NCI-H1436 (cell line): ENCODE data around the gene PNMA1.

ENCODE experiments used
- DNase-seq: peaks from one replicate; lab custom pipeline; 2025; lab: John Stamatoyannopoulos, UW

Gene PNMA1

DNA sequence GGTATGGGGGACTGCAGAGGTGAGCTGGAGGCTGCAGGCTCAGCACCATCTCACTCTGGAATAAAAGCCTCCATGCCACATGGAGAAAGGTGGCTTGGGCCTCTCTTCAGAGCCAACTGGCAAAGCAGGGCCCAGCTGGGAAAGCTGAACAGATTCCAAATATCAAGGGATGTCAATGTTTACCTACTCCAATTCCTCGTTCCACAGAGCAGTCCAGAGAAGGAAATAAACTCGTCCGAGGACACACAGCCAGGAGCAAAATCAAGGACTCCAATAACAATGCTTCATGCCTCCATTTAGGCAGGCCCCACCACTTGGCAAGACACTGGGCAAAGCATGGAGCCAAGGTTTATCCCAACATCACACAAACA, 36.3 kb upstream of the PNMA1 start:
- no peak for DNase-seq

DNA sequence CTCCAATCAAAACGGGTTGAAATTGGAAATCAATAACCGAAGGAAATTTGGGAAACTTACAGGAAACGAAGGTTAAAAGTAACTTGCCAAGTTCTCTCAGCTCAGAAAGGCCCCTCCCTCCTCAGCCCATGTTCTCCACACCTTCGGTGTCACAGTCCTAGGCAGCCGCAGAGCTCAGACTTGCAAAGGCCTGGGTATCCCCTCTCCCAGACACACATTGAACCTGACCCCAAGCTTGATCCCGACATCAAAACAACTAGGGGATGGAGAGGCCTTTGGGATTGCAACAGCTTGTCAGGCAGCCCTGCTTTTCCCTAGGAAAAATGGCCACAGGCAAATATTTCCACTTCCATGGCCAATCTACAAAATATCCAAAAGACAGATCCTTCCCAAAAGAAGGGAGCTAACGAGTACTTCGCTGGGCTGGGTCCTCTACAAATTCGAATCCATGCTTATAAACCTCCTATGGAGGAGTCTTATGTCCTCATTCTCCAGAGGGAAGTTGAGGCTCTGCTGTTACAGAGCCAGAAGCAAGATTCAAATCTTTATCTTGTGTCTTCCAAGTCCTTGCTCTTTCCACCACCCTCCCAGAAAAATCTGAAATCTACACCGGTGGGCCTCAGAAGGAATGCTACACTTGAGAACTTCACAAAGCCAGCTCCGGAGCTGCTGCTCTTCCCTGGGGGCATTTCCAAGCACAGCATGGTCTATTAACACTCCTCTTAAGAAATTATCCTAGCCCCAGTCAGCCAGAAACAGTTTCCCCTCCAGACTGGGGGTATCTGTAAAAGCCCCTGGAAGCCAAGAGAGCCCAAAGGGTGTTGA, 35.7 kb upstream of the PNMA1 start:
- DNase-seq: no peak

DNA sequence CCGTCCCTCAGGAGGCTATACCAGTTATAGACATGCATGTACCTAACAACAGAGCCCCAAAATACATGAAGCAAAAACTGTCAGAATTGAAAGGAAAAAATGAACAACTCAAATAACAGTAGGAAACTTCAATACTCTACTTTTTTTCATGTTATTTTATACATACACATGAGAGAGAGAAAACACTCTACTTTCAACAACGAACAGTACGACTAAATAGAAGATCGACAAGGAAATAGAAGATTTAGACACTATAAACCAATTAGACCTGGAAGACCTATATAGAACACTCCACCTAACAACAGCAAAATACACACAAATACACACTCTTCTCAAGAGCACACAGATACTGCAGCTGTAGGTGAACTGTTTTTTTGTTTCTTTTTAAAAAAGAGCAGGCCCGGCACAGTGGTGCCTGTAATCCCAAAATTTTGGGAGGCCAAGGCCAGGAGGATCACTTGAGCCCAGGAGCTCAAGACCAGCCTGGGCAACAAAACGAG, 34.7 kb upstream of the PNMA1 start:
- no peak for DNase-seq

DNA sequence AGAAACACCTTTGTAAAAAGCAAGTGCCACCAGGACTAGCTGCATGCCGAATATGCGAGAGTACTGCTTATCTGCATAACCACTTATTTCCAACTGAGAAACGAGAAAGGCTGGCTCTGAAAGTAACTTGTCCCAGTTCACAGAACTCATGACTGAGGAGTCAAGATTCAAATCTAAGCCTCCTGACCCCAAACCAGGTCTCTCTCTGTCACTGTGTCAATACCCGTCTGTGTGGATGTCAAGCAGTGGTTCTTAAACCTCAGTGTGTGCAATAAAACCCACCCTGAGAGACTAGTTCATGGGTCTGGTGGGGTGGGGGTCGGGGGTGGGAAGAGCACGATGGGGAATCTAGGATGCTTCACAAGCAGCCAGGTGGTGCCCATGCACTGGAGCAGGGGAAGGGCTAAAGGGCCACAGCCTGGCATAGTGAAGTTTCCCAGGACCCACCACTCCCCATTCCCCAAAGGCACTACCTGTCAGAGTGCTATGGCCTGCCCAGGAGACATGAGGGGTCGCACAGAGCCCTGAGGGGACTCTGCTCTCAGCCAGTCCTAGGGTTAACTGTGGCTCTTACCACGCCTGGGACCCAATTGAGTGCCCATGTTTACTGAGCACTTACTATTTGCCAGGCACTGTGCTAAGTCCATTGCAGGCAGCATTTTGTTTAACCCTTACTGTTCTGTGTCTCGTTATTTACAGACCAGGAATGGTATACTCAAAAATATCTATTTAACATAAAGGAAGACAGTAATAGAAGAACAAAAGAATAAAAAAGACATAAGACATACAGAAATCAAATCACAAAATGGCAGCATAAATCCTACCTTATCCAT, 33.4 kb upstream of the PNMA1 start:
- DNase-seq: no peak

DNA sequence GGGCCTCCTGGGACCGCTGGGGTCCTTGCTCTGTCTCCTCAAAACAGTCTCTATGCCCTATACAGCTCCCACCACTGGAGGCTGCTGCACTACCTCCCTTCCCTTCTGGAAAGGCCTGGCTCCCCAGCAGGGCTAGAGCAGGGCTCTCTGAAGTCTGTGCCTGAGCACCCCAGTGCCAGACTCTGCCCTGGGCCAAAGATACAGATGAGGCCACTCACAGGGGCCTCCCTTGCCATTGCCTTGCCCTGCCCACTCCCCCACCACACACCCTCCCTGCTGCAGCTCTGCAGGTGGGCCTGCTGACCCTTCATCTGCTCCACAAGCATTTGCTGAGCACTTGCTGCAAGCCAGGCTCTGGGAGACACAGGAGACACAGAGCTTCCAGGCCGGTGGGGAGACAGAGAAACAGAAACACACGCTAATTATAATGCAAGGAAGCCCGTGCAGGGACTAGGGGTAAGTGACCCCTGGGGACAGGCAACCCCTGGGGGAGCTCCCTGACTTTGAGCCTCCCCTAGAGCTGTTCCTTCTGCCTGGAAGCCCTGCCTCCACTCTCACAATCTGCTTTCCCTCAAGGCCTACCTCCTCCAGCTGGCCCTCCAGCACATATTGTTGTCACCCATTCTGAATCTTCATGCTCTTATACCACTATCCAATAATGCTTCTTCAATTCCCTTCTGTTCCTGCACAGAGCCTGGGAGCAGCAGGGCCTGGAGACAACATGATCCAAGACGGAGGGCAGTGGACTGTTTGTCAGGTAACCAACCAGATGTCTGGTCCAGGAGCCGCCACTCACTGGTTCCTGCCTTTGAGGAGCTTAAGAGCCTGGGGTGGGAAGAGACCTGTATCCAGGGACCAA, 32.6 kb upstream of the PNMA1 start:
- DNase-seq: no peak

DNA sequence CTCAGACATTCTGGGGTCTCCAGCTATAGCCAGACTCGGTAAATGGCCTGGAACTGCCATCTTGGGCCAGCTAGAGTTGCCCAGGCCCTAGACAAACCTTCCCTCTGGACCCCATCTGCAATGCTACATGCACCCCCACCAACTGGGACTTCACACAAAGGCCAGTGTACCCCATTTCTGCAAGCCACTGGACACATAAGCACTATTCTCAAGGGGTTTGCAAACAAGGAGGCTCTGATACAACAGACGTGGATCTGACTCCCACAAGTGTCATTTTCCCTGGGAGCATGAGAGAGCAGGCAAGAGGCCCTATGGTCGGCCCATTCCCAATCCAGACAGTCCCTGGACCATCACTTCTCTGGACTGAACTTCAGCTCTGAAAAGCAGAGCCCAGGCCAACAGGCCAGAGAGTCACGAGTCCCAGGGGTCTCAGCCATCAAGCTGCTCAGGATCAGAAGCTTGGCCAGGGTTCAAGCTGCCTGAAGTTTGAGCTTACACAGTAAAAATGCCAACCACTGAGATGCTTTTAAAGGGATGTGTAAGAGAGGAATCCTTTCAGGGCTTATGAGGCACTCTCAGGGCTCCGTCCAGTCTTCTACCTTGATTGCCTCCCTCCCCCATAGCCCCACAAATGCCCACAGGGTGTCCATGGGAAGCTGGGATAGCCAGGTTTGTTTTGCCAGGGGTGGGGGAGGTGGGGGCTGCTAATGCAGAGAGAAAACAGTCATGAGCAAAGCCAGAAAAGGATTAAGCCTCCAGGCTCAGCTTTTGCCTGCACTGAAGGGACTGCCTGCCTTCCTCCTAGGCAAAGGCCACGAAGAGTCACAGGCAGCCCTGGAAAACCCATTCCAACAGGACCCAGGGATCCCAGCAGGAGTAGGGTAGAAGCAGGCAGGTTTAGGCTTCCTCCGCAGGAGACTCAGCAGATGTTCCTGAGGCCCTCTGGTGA, 31.7 kb upstream of the PNMA1 start:
- DNase-seq: no peak

DNA sequence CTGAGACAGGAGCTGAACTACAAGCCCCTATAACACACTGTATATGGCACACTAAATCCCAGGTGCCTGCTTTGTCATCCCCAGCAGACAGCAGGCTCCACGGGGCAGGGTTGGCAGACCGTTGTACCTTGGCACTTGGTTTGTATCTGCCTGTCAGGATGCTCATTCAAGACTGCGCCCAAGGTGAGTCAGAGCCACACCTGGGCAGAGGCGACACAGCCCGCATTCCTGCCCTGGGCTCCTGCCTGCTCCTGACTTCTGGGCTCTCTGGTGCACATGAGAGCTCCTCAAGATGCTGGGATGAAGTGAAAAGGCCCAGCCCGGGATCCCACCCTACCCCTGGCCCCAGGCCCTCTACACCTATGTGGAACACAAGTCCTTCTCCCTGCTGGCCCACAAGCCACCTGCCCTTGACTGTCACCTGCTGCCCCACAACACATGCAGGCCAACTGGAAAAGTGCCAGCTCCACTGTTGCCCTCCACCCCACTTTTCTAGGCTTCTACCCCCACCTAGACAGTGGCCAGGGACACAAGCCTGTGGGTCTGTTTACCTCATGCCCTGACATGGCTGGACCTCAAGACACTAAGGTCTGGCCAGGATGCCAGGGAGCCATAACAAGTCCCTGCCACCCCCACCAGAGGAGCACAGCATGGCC, 30.8 kb upstream of the PNMA1 start:
- DNase-seq: no peak

DNA sequence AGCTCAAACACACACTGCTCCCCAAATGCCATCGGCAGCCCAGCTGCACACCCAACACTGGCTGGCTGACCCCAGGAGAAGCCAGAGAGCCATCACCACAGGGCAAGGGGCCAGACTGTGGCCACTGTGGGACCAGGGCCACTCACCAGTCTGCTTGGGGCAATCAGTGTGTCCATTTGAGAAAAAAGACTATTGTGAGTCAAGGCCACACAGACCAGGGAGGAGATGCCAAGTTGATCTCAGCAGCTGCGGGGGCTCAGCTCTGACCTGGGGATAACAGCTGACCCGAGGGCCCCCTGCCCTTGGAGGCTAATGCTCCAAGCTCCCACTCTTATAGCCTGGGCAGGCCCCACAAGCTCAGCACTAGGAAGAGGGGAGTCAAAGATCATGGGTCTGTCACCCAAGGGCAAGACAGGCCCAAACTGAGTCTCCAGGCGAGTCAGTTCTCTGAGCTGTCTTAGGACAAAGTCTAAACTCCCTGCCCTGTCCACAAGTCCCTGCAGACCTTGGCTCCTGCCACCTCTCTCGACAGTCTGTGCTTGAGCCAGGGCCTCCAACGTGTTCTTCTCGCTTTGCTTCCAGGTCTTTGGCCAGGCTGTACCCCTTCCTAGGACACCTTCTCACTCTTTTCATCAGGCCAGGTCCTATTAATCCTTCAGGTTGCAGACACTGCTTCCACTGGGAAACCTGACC, 30.1 kb upstream of the PNMA1 start:
- no peak for DNase-seq

DNA sequence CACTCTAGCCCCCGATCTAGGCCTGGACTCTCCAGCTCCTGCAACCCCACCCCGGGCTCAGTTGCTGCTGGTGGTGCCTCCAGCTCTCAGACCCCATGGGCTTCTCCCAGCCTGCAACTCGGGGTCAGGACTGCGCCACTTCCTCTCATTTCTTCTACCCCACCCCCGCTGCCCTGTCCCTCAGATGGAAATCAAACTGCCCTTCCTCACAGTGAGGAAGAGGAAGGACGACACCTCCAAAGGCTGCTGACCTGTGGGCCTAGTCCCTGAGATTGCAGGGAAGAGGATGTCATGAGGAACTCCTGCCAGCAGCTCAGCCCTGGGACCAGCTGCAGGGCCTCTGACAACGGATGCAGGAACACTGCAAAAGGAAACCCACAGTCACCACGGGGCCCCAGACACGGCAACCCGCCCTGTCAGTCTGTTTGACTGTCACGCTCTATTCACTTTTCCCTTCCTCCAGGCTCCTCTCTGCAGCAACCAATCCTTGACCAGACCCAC, 29.3 kb upstream of the PNMA1 start:
- DNase-seq: no peak

DNA sequence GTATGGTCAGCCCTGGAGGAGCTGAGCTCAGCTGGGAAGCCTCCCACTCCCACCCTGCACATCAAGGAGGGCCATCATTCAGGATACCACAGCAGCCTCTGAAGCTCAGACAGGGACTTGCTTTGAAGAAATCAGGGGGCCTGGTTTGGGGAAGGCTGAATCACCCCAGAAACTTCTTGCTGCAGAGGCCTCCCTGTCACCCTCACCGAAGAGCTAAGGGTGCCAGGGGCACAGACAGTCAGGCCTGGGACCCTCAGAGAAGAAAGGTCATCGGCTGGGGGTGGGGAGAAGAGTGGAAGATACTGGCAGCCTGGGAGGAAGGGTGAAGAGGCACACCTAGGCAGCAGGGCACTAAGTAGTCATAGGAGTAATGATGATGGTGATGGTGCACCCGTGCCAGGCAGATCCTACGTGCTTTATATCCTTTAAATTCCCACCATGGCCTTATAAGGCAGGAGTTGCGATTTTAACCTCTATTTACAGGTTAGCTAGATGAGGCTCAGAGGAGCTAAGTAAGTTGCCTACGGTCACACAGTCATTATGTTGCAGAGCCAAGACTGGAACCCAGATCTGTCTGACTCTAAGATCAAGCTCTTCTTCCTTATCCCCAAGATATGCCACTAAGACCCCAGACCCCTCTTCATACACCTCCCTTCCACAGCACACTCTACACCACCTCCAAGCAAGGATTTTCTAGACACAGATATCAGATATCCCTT, 28.5 kb upstream of the PNMA1 start:
- DNase-seq: no peak

DNA sequence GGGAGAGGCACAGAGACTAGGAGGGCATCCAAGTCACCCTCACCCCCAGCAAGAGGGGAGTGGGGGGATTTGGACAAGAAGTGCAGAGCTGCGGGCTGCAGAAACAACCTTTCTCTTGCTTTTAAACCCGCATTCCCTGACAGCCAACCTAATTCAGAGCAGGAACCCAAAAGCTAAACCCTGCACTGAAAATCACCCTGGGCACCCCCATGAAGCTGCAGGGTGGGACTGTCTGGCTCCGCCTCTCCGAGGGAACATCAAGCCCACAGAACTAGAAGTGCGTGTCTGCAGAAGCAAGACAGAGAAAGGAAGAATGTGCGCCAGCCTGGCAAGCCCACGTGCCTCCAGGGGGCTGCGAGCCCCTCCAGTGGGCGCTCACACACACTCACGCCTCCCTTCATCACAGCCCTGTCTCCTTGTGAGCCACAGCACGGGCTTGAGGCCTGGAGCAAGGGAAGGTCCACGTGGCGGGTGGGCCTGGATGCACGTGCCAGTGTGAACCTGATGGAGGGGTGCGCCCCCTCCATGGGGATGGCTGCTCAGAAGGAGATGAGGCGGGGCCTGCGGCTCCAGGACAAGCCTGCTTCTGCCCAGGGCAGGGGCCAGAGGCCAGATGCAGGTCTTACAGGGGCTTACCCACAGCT, 27.8 kb upstream of the PNMA1 start:
- no peak for DNase-seq

DNA sequence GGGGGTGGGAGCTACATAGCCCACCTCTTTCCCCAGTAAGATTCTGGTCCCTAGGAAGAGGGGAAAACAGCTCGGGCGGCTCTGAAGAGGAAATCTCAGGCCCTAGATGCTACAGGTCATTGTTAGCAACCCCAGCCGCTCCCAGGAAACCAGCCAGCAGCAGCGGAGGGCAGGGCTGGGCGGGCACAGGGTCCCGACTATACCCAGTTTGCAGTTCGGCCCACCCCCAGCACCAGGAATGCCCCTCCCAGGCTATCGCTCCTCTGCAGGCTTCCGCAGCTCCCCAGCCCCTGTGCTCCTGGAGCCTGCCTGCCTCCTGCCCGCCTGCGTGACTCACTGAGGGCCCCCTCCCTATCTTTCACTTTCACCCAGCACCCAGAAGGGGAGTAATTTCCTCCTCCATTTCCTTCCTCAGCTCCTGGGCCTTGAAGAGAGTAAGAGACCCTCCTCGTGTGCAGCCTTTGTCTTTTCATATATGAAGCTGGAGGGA, 27.2 kb upstream of the PNMA1 start:
- DNase-seq: no peak

DNA sequence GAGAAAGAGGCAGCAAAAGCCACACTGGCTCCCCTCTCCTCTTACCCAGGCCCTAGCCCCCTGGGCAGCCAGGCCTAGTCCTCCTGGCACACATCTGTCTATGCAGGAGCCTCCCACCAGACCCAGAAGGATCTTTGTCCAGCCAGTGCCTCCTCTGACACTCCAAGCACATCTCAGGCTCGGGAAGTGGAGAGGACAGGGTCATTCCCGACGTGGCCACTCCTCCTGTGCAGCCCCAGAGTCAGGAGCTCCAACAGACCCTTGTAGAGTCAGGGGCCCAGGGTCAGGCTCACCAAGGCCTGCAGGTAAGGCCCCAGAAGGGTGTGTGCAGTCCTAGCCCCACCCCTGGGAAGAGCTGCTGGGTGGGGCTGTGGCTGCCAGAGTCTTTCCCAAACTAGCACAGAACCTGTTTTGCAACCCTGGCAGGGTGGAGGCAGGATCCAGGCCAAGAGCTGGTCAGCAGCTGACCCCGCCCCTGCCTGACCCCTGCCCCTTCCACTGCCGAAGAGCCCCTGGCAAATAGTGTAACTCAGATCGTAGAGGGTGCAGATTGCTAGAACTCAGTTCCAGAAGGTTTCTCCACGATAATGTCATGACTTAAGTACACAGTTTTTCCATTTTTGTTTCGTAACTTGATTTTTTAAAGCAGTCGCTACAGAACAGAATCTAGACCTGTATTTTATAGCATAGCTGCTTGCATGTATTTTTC, 26.6 kb upstream of the PNMA1 start:
- DNase-seq: no peak

DNA sequence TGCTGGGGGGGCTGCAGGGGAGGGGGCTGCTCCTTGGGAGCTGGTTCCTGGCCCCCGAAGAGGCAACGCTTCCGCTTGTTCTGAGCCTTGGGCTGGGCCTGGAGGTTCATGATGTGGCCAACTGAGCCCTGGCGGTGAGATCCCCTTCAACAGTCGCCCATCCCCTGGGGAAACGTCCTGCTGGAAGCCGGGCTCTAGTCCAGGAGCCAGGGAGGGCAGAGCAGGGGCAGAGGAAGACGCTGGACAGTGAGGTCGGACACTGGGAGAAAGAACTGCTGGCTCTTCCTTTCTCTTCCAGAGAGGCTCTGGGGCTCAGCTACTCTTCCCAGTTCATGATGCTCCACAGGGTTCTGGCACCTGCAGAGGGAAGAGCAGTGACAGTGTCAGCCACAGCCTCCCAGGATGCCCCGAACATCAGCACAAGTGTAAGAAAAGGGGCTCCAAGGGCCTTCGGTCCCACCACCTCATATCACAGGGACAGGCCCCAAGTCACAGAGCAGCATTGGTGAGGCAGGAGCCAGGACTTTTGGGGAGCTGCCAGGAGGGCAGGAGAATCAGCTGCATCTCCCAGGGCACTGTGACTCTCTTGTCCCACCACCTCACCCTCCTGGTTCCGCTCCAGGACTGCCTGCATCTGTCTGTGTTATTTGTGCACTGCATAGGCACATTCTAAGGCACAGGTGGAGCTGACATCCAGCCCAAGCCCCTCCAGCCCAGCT, 25.9 kb upstream of the PNMA1 start:
- no peak for DNase-seq

DNA sequence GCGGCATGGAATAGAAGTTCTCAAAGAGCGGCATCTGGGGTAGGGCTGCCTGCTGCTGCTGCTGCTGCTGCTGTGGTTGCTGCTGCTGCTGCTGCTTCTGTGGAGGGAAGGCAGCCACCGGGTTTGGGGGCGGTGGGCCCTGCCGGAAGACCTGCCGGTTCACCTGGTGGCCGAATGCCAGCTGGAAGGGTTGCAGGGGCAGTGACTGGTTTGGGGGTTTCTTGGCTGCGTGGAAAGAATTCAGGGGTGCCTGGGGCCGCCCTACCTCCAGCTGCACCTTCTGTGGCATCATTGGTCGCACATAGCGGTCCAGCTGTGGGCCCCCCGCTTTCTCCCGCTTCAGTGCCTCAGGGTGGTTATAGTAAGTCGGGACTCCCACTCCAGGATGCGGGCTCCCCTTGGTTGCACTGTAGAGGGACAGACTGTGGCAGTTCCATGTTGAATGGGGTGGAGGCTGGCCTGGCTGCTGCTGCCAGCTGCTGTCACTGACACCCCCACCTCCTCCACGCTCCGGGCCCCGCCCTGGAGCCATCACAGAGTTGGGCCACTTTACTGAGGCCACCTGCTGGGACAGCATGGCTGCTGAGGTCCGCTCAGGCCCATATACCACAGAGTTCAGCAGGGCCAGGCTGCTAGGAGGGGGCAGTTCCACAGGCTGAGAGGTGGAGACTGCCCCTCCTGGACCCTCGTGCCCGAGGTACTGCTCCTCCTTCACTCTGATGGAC, 25.2 kb upstream of the PNMA1 start:
- DNase-seq: no peak

DNA sequence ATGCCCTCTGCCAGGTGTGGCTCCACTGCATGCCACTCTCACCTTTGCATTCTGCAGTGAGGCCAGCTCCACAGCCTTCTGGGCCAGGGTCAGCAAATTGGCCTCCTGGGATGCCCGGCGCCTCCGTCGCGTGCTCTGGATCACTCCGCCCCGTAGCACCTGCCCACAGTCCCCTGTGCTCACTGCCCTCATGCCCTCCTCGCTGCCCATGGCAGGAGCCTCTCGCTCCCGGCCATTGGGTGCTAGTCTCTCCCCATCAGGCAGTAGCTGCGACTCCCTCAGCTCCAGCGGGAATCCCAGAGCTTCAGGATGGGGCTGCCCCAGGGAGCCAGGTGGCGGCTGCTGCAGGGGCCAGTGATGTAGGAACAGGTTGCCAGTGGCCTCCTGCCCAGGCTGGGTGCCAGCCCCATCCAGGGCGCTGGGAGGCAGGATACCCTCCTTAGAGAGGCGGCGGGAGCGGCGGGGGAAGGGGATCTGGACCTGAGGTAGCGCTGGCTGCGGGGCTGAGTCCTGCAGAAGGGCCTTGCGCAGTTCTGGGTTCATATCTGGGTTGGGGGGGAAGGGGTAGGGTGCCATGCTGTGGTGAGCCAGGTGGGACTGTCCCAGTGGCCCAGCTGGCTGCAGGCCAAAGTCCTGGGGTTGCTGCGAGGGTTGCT, 24.5 kb upstream of the PNMA1 start:
- no peak for DNase-seq
